Activated CD4-positive, alpha-beta T cell treated with anti-CD3 and anti-CD28 coated beads, Interleukin-2, Interleukin-6, amounts not matched to agents 100 ng/mL and 50 ng/mL, durations not matched to agents 16 hours and 8 hours (primary cell): ENCODE results near the gene ADGRG7.
"Not testable (repeated sequence)": the region's sequence is repeated elsewhere in the genome, so short reads cannot be mapped to it uniquely, and the experiment has no call there.

Source experiments
- DNase-seq: peaks from one replicate; pipeline ENCODE4 v3.0.0-alpha.2; 2020

The ADGRG7 gene

GRCh38 chr3:100609305-100609704 lies at the start of gene ADGRG7:
Gene ADGRG7, plus strand, starts transcription at chr3:100609601. Its CDS starts 256 bp downstream, at chr3:100609857.
- DNase-seq: no peak

DNA sequence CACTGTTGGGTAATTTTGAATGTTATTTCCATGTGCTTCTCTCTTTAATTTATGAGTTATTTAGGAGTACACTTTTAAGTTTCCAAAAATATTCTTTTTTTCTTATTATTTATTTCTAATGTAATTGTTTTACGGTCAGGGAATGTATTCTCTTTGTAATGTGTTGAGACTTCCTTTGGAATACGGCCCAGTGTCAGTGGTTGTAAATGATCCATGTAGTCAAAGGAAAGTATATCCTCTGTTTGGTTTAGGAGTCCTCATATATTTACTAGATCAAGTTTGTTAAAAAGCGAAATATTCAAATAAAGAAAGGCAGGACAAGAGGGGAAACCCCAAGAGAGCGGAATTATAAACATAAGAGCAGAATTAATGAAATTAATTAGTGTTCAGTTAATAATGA lies 49.0 kb upstream of the ADGRG7 start:
- no peak for DNase-seq

DNA sequence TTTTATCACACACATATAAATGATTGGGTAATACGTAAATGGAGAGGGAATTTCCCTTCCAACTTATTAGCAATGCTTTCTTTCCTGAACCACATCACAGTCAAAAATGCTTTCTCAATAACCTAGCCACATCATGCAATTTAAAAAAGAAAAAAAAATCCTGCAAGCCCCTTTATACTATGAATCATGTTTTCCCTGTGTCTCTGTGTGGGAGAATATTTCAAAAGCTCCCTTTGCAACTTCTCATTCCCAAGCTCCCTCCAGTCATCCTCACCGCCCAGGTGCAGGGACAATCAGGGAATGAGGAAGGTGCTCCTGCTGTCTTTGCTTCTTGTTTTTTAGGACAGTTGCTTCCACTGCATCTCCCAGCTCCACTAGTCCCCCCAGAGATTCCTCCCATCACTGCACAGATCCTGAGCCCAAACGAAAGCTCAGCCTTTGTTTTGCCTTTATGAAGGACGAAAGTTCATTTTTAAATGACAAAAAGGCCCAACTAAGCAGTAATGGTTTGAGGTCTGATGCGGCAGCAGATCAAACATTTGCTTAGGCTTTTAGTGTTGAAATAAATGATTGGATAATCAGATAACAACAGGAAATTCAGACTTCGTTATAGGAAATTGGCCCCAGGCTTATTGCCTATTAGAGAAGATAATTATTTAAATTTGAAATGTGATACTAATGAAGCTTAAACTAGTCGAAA lies 47.8 kb upstream of the ADGRG7 start:
- no peak for DNase-seq

- DNase-seq: no peak
Measured at GRCh38 chr3:100562224-100562857, 47.1 kb upstream of the ADGRG7 start.

DNA sequence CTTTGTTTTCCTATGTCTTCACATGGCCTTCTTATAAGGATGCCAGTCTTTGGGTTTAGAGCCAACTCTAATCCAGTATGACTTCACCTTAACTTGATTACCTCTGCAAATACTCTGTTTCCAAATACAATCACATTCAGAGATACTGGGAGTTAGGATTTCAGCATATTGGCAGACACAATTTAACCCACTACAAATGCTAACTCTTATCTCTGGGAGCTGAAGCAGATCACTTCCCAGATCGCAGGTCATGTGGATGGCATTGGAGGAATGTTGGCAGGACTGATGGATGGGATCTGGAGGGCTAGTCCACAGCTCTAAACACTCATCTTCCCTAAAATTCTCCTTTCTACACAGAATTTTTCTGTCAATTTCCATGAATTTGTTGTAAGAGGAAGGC lies 46.2 kb upstream of the ADGRG7 start:
- no peak for DNase-seq

GRCh38 chr3:100563652-100564211 lies 45.7 kb upstream of the ADGRG7 start:
- no peak for DNase-seq

DNA sequence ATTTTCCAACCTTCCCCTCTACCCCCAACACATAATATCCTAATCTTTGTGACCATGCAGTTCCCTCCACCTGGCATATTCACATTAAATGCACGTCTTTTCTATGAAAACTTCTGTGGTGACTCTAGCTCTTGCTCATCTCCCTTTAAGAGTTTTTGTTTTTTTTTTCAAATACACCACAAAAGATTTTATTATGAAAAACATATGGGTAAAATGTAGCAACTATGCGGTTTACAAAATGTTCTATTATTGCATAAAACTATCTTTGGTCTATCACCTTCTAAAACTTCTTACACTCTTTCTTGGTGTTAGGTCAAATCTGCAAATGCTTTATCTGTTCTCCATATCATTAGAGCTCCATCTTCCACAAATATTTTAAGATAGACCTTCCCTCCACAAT lies 38.6 kb upstream of the ADGRG7 start:
- DNase-seq: no peak

- no peak for DNase-seq
Measured at GRCh38 chr3:100574536-100574935, 34.9 kb upstream of the ADGRG7 start.

- DNase-seq: no peak
Measured at GRCh38 chr3:100575704-100576103, 33.7 kb upstream of the ADGRG7 start.

- no peak for DNase-seq
Measured at GRCh38 chr3:100577382-100578008, 31.9 kb upstream of the ADGRG7 start.

DNA sequence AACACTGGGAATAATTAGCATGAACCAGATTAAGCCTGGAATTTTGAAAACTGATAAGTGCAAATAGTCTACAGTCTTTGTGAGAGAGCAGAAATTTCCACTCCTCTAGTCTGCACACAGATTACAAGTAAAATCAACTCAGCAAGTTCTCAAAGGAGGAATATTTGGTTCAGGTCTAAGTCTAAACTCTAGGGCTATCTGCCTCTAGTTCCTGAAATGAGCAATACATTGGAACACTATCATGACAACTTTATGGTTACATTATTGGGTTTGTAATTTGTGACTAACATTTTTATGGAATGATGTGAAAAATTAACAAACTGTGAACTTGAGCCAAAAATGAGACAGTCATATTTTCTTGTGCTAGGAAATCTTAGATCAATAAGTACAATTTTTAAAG lies 30.8 kb upstream of the ADGRG7 start:
- no peak for DNase-seq

GRCh38 chr3:100580147-100580546 lies 29.3 kb upstream of the ADGRG7 start:
- no peak for DNase-seq

- no peak for DNase-seq
Measured at GRCh38 chr3:100581650-100582049, 27.8 kb upstream of the ADGRG7 start.

- DNase-seq: not testable (repeated sequence)
Measured at GRCh38 chr3:100582157-100582556, 27.2 kb upstream of the ADGRG7 start.

DNA sequence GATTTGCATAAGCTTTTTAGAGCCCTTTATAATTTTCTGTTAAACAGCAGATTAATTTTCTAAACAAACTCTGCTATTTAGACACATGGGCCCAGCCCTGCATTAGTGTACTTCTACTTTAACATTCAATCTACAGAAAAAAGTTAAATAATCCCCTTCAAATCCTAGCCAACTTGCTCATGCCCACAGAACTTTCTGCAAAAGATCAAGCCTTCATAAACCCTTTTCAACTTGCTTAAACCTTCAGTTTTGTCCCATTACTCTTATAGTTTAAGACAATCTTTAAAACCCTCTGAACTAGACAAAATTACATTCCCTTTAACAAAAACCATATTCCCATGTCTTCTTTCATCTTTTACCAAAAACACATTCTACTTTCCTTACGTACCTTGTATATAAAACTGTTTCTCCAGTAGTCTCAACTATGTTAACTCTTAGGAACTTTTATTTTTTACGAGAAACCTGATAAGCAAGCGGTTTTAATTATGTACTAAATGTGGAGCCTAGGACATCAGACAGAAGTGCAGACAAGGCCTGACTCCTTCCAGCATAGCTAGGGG lies 25.2 kb upstream of the ADGRG7 start:
- no peak for DNase-seq

GRCh38 chr3:100586832-100587231 lies 22.6 kb upstream of the ADGRG7 start:
- DNase-seq: no peak

DNA sequence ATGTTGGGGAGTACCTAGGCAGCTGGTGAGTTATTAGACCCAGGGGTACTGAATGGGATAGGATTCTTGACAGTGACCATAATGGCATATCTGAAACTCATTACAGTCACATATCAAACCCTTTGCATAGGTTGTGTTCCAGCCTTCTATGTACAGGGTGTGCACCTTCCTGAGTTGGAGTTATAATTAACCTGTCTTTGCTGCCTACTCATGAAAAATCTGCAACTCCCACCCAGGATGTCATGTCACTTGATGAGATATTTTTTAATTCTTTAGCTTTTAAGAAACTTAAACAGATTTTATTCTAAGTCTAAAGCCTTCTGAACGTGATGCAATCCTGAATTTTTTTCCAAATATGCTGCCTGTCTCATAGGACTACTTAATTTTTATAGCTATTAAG lies 21.1 kb upstream of the ADGRG7 start:
- DNase-seq: no peak

GRCh38 chr3:100590114-100590839 lies 19.1 kb upstream of the ADGRG7 start:
- DNase-seq: peak; percentile 71

GRCh38 chr3:100590840-100591147 lies 18.6 kb upstream of the ADGRG7 start:
- DNase-seq: no peak

- DNase-seq: no peak
Measured at GRCh38 chr3:100591411-100591810, 18.0 kb upstream of the ADGRG7 start.

DNA sequence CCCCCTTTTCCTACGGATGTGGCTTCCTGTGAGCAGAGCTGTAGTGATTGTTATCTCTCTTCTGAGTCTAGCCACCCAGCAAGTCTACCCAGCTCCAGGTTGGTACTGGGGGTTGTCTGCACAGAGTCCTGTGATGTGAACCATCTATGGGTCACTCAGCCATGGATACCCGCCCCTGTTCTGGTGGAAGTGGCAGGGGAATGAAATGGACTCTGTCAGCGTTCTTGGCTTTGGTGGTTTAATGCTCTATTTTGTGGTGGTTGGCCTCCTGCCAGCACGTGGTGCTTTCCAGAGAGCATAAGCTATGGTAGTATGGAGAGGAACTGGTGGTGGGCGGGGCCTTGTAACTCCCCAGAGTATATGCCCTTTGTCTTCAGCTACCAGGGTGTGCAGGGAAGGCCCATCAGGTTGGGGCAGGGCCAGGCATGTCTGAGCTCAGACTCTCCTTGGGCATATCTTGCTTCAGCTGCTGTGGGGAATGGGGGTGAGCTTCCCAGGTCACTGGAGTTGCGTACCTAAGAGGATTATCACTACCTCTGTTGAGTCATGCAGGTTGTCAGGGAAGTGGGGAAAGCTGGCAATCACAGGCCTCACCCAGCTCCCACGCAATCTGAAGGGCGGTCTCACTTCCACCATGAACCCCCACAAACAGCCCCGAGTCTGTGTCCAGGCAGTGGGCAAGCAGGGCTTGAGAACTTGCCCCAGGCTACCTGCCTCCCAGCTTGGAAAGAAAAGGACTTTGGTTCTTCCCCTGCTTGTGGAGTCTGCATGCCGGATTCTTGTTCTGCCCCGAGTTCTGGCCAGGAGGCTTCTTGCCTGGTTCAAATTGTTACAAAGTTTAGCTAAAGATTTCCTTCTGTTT lies 9.0 kb upstream of the ADGRG7 start:
- peak; percentile 6 for DNase-seq
